ENCODE measurements around the gene RGS4.

DNA sequence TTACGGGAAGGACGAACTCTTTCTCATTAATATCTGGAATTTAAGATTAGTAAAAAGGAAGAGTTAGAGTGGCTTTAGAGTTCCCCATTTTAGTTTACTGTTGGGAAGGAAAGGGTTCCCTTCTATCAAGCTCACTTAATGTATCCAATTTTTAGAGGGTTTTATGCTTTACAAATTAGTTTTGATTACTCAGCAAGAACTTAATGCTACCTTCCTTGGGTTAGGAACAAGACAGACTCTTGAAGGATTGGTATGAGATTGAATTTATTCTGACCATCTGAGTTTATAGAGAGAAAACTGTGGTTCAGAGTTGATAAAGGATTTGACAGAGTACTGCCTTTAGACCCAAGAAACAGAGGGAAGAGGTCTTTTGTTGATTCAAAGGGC is 29.5 kb upstream of the RGS4 start:
- TF ChIP-seq, protein P1, sequence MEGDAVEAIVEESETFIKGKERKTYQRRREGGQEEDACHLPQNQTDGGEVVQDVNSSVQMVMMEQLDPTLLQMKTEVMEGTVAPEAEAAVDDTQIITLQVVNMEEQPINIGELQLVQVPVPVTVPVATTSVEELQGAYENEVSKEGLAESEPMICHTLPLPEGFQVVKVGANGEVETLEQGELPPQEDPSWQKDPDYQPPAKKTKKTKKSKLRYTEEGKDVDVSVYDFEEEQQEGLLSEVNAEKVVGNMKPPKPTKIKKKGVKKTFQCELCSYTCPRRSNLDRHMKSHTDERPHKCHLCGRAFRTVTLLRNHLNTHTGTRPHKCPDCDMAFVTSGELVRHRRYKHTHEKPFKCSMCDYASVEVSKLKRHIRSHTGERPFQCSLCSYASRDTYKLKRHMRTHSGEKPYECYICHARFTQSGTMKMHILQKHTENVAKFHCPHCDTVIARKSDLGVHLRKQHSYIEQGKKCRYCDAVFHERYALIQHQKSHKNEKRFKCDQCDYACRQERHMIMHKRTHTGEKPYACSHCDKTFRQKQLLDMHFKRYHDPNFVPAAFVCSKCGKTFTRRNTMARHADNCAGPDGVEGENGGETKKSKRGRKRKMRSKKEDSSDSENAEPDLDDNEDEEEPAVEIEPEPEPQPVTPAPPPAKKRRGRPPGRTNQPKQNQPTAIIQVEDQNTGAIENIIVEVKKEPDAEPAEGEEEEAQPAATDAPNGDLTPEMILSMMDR (IDR thresholded peaks at IDR 0.05 in 8 of 11, conservative IDR thresholded peaks at IDR 0.05 in 3 of 11): no peak
- TF ChIP-seq POLR2A (IDR thresholded peaks at IDR 0.05): no peak
